GM20000 (cell line): ENCODE measurements around the gene STAU1.
"Not testable (repeated sequence)": the region's sequence is repeated elsewhere in the genome, so short reads cannot be mapped to it uniquely, and the experiment has no call there.

Source experiments
- DNase-seq: peaks from one replicate; pipeline ENCODE4 v3.0.0; 2012; ENCODE audit warnings: low spot score
- TF ChIP-seq, protein P1 (sequence below): IDR thresholded peaks from 2 replicates; pipeline ENCODE4 v1.5.1; 2012; ENCODE audit warnings: mild to moderate bottlenecking, control low read depth; ENCODE audit errors: extremely low read depth, missing control alignments

Gene STAU1

DNA sequence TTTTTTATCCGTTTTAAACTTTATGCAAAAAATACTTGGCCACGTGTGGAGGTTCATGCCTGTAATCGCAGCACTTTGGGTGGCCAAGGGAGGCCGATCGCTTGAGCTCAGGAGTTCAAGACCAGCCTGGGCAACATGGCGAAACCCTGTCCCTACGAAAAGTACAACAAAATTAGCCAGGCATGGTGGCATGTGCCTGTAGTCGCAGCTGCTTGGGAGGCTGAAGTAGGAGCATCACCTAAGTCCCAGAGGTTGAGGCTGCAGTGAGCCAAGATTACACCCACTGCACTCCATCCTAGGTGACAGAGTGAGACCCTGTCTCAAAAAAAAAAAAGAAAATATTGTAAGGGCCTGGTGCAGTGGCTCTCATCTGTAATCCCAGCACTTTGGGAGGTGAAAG is 97.0 kb downstream of the STAU1 start:
- no peak for DNase-seq
- TF ChIP-seq, protein P1, sequence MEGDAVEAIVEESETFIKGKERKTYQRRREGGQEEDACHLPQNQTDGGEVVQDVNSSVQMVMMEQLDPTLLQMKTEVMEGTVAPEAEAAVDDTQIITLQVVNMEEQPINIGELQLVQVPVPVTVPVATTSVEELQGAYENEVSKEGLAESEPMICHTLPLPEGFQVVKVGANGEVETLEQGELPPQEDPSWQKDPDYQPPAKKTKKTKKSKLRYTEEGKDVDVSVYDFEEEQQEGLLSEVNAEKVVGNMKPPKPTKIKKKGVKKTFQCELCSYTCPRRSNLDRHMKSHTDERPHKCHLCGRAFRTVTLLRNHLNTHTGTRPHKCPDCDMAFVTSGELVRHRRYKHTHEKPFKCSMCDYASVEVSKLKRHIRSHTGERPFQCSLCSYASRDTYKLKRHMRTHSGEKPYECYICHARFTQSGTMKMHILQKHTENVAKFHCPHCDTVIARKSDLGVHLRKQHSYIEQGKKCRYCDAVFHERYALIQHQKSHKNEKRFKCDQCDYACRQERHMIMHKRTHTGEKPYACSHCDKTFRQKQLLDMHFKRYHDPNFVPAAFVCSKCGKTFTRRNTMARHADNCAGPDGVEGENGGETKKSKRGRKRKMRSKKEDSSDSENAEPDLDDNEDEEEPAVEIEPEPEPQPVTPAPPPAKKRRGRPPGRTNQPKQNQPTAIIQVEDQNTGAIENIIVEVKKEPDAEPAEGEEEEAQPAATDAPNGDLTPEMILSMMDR, result no peak

DNA sequence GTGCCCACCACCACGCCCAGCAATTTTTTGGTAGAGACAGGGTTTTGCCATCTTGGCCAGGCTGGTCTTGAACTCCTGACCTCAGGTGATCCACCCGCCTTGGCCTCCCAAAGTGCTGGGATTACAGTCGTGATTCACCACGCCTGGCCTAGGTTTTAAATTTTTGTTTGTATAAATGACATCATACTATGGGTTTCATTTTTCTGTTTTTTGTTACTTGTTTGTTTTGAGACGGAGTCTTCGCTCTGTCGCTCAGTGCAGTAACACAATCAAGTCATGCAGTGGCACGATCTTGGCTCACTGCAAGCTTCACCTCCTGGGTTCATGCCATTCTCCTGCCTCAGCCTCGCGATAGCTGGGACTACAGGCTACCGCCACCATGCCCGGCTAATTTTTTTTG is 105.8 kb downstream of the STAU1 start:
- DNase-seq, result not testable (repeated sequence)

DNA sequence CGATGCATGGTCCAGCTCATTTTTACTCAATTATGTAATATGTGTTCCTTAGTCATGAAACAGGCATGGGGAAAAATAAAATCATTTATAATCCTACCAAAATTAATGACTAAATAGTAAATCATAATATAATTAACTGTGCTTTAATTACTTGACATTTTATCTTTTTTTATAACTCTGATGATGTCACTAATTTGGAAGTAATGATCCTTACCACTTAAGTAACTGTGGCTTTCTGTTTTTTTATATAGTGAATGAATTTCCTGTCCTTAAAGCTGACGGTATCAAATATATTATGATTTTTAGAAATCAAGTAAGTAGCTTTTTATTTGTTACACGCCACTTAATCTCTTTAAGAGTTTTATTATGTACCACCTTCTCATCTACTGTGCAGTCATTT is 109.8 kb downstream of the STAU1 start:
- TF ChIP-seq, protein P1, result no peak
- no peak for DNase-seq

DNA sequence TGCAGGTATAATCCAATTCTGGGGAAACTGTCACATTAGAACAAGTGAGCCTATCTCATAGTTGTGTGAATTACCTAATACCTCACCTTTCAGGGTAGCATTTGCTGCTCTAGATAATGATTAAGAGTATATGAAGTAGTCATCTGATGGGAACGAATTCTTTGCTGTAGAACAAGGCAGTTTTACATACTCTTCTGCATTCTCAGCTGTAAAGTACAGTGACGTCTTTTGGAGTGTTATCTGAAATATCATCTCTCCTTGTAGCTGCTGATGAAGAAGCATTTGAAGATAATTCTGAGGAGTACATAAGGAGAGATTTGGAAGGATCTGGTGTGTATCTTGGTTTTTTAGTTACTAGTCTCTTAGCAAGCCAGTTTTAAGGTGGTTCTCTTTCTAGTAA is 113.6 kb downstream of the STAU1 start:
- TF ChIP-seq, protein P1, result no peak
- no peak for DNase-seq
